ENCODE results near the gene DNAJC5.
A peak's percentile ranks its signal among the peaks of the same experiment; 100 is the strongest.

The DNAJC5 gene

GRCh38 chr20:63950701-63951397 is 55.9 kb downstream of the DNAJC5 start:
- H3K27ac ChIP-seq = no peak overlapping the region
- no peak overlapping the region for H3K4me3 ChIP-seq (ENCODE audit: low read depth in 1 of 2, low read length in 1 of 2)
- H3K4me1 ChIP-seq (ENCODE audit: control insufficient read depth in 1 of 2, insufficient read depth in 1 of 2, low read depth in 1 of 2, low read length in 1 of 2) = peaks cover 51 to 58% of the 10 kb centered on the region in 2 experiments
- H3K27me3 ChIP-seq = no peaks in the 10 kb centered on the region
- peaks cover 11% of the 10 kb centered on the region for H3K36me3 ChIP-seq
- H3K9me3 ChIP-seq = no peaks in the 10 kb centered on the region
- TF ChIP-seq CTCF (IDR thresholded peaks at IDR 0.05) = no peak

GRCh38 chr20:63951398-63952209 is 56.7 kb downstream of the DNAJC5 start:
- H3K27ac ChIP-seq = no peak overlapping the region
- H3K9me3 ChIP-seq = no peaks in the 10 kb centered on the region
- no peak overlapping the region for H3K4me3 ChIP-seq (ENCODE audit: low read depth in 1 of 2, low read length in 1 of 2)
- H3K27me3 ChIP-seq = no peaks in the 10 kb centered on the region
- no peak for TF ChIP-seq CTCF (IDR thresholded peaks at IDR 0.05)
- peaks cover 55 to 65% of the 10 kb centered on the region in 2 experiments for H3K4me1 ChIP-seq (ENCODE audit: control insufficient read depth in 1 of 2, insufficient read depth in 1 of 2, low read depth in 1 of 2, low read length in 1 of 2)
- peaks cover 4% of the 10 kb centered on the region for H3K36me3 ChIP-seq

- no peaks in the 10 kb centered on the region for H3K9me3 ChIP-seq
- H3K27ac ChIP-seq = no peak overlapping the region
- H3K4me3 ChIP-seq (ENCODE audit: low read depth in 1 of 2, low read length in 1 of 2) = no peak overlapping the region
- H3K27me3 ChIP-seq = peaks cover 4% of the 10 kb centered on the region
- H3K36me3 ChIP-seq = peaks cover 4% of the 10 kb centered on the region
- H3K4me1 ChIP-seq (ENCODE audit: control insufficient read depth in 1 of 2, insufficient read depth in 1 of 2, low read depth in 1 of 2, low read length in 1 of 2) = peaks cover 59 to 69% of the 10 kb centered on the region in 2 experiments
- no peak for TF ChIP-seq CTCF (IDR thresholded peaks at IDR 0.05)
These were observed 57.2 kb downstream of the DNAJC5 start for GRCh38 chr20:63952210-63952535.

- H3K4me3 ChIP-seq (ENCODE audit: low read depth in 1 of 2, low read length in 1 of 2) = no peak overlapping the region
- TF ChIP-seq CTCF (IDR thresholded peaks at IDR 0.05) = no peak
These were observed 57.8 kb downstream of the DNAJC5 start for GRCh38 chr20:63952769-63953168.

GRCh38 chr20:63953764-63954429 is 59.0 kb downstream of the DNAJC5 start:
- H3K27me3 ChIP-seq = peaks cover 7% of the 10 kb centered on the region
- H3K36me3 ChIP-seq = peaks cover 4% of the 10 kb centered on the region
- H3K4me3 ChIP-seq (ENCODE audit: low read depth in 1 of 2, low read length in 1 of 2) = no peak overlapping the region
- peaks cover 45 to 54% of the 10 kb centered on the region in 2 experiments for H3K4me1 ChIP-seq (ENCODE audit: control insufficient read depth in 1 of 2, insufficient read depth in 1 of 2, low read depth in 1 of 2, low read length in 1 of 2)
- peak overlapping the region; percentile 50 for H3K27ac ChIP-seq
- H3K9me3 ChIP-seq = no peaks in the 10 kb centered on the region
- no peak for TF ChIP-seq CTCF (IDR thresholded peaks at IDR 0.05)

More at GRCh38 chr20:63952769-63953168, 57.8 kb downstream of the DNAJC5 start:
- H3K36me3 ChIP-seq = peaks cover 4% of the 10 kb centered on the region
- H3K27ac ChIP-seq = no peak overlapping the region
- H3K9me3 ChIP-seq = no peaks in the 10 kb centered on the region
- peaks cover 7% of the 10 kb centered on the region for H3K27me3 ChIP-seq
- peaks cover 57 to 65% of the 10 kb centered on the region in 2 experiments for H3K4me1 ChIP-seq (ENCODE audit: control insufficient read depth in 1 of 2, insufficient read depth in 1 of 2, low read depth in 1 of 2, low read length in 1 of 2)
